ENCODE measurements around the gene NEK10. TPM values are rescaled to one million over a fixed set of nuclear protein-coding genes. Genes with fewer than 3 reads are reported as not detected.

The NEK10 gene, protein sequence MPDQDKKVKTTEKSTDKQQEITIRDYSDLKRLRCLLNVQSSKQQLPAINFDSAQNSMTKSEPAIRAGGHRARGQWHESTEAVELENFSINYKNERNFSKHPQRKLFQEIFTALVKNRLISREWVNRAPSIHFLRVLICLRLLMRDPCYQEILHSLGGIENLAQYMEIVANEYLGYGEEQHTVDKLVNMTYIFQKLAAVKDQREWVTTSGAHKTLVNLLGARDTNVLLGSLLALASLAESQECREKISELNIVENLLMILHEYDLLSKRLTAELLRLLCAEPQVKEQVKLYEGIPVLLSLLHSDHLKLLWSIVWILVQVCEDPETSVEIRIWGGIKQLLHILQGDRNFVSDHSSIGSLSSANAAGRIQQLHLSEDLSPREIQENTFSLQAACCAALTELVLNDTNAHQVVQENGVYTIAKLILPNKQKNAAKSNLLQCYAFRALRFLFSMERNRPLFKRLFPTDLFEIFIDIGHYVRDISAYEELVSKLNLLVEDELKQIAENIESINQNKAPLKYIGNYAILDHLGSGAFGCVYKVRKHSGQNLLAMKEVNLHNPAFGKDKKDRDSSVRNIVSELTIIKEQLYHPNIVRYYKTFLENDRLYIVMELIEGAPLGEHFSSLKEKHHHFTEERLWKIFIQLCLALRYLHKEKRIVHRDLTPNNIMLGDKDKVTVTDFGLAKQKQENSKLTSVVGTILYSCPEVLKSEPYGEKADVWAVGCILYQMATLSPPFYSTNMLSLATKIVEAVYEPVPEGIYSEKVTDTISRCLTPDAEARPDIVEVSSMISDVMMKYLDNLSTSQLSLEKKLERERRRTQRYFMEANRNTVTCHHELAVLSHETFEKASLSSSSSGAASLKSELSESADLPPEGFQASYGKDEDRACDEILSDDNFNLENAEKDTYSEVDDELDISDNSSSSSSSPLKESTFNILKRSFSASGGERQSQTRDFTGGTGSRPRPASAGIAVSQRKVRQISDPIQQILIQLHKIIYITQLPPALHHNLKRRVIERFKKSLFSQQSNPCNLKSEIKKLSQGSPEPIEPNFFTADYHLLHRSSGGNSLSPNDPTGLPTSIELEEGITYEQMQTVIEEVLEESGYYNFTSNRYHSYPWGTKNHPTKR
- total RNA-seq (2021), result 0.66 and 0.97 TPM in 2 replicates
- long read RNA-seq, partial matches to known transcripts, result 0 of 1 reads
- long read RNA-seq, other reads (novel, unspliced or antisense), result 1 of 1 reads

DNA sequence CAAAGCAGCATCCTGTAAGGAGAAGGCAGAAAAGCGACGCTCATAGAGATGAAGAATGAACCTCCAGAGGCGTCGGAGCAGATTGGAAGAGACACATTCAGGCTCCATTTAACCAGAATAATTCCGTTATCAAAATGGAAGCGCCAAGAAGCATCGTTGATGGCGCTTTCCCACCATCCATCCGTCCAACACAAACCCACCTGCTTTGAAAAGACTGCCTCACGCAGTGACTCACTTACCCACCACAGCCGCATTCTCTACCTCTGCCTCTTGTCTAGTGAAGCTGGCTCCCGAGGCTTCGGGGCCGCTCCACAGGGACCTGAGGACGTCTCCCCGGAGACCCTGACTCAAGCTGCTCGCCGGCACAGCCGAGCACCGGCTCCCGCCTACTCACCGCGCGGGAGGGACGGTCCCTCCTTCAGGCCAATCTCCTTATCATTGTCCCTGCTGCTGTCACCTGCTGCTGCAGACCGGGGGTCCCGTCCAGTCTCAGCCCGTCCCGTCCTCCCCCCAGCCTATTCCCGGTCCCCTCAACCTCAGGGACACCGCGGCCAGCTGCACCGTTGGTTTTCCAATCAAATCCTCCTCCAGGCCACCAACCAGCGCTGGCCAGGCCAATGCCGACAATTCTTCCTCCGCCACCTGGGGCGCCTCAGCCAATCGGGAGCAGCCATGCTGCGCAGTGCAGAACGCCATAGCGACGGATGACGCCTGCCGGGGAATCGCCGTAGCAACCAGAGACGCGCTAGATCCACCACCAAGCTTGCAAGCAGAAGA is at the start of gene NEK10:
TSS of gene NEK10 (minus strand) at position 553 of the 777 bp plus-strand sequence. CDS start 16,501 bp downstream, outside the sequence.
- Histone ChIP-seq H3K56ac (ENCODE audit: insufficient read length, low read depth, low read length) (no peak within 1 kb of the TSS), H3K79me2 (ENCODE audit: insufficient read depth, low read length) (no peaks in the 10 kb centered on the region), H3T11ph (ENCODE audit: low read length) (no peak within 1 kb of the TSS), H3K27me3 (ENCODE audit: insufficient read depth, low read length) (no peaks in the 10 kb centered on the region), H4K20me1 (ENCODE audit: control insufficient read depth, insufficient read depth, insufficient read length) (no peaks in the 10 kb centered on the region), H4K8ac (replicated peaks; ENCODE audit: insufficient read length, low read depth, low read length) (no peak within 1 kb of the TSS), H2AFZ (ENCODE audit: low read length) (peak within 1 kb of the TSS; percentile 51), H3K4ac (ENCODE audit: low read depth, low read length) (no peak within 1 kb of the TSS), H3K79me1 (ENCODE audit: insufficient read depth, low read depth, low read length, poor library complexity, severe bottlenecking) (no peaks in the 10 kb centered on the region), H2BK20ac (ENCODE audit: low read depth, low read length, poor library complexity, severe bottlenecking) (no peak within 1 kb of the TSS), H4K5ac (ENCODE audit: insufficient read length, low read depth, low read length) (no peak within 1 kb of the TSS), H3K9ac (ENCODE audit: extremely low read depth, insufficient read length, low read length) (no peak within 1 kb of the TSS), H2AK5ac (ENCODE audit: insufficient read length, low read length) (no peak within 1 kb of the TSS), H3K18ac (ENCODE audit: insufficient read length, low read depth, low read length) (no peak within 1 kb of the TSS), H2BK5ac (ENCODE audit: insufficient read length, low read length) (no peak within 1 kb of the TSS), H3K23me2 (ENCODE audit: insufficient read length, low read depth, low read length, poor library complexity, severe bottlenecking) (peaks cover 5% of the 10 kb centered on the region), H3K4me2 (ENCODE audit: insufficient read depth, insufficient read length, low read length) (peak within 1 kb of the TSS; percentile 71), H2BK120ac (ENCODE audit: low read depth, low read length, poor library complexity, severe bottlenecking) (no peak within 1 kb of the TSS), H2BK15ac (ENCODE audit: low read depth, low read length) (no peak within 1 kb of the TSS), H4K91ac (ENCODE audit: insufficient read length, low read depth, low read length) (no peak within 1 kb of the TSS), H3K9me3 (ENCODE audit: control insufficient read depth, low read depth, low read length) (no peaks in the 10 kb centered on the region), H3K23ac (ENCODE audit: insufficient read length, low read depth, low read length) (no peak within 1 kb of the TSS), H3K27ac (ENCODE audit: insufficient read length, low read depth, low read length) (no peak within 1 kb of the TSS), H3K14ac (ENCODE audit: insufficient read depth, low read length) (no peak within 1 kb of the TSS), H3K4me1 (ENCODE audit: insufficient read depth, low read length) (no peaks in the 10 kb centered on the region; the same call in 1 of the 2 replicates), H2BK12ac (ENCODE audit: insufficient read length, low read depth, low read length) (no peak within 1 kb of the TSS)
- peak within 1 kb of the TSS in 1 of 3 experiments; percentile 78; a peak in 2 of 7 replicates for H3K27ac Mint-ChIP-seq
- no peaks in the 10 kb centered on the region for H3K36me3 Mint-ChIP-seq (ENCODE audit: insufficient read depth in 1 of 3, low read depth in 3 of 3)
- TF ChIP-seq, protein P1, sequence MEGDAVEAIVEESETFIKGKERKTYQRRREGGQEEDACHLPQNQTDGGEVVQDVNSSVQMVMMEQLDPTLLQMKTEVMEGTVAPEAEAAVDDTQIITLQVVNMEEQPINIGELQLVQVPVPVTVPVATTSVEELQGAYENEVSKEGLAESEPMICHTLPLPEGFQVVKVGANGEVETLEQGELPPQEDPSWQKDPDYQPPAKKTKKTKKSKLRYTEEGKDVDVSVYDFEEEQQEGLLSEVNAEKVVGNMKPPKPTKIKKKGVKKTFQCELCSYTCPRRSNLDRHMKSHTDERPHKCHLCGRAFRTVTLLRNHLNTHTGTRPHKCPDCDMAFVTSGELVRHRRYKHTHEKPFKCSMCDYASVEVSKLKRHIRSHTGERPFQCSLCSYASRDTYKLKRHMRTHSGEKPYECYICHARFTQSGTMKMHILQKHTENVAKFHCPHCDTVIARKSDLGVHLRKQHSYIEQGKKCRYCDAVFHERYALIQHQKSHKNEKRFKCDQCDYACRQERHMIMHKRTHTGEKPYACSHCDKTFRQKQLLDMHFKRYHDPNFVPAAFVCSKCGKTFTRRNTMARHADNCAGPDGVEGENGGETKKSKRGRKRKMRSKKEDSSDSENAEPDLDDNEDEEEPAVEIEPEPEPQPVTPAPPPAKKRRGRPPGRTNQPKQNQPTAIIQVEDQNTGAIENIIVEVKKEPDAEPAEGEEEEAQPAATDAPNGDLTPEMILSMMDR (conservative IDR thresholded peaks at IDR 0.05), result no peak
- H3K9me3 Mint-ChIP-seq, result no peaks in the 10 kb centered on the region
- peak within 1 kb of the TSS; percentile 90 to 92 for H3K4me3 Mint-ChIP-seq
- peak; percentile 97 for DNase-seq
- H3K27me3 Mint-ChIP-seq (ENCODE audit: low read depth), result peaks cover 16% of the 10 kb centered on the region
- H3K4me1 Mint-ChIP-seq, result peaks cover 11 to 15% of the 10 kb centered on the region in 2 experiments
- WGBS (ENCODE audit: extremely low coverage, insufficient read length, low lambda C conversion rate), result no CpG with 5 or more reads among the region's 48 CpGs

Measured in H9 (cell line).